D721Med (cell line): ENCODE data around the gene CHEK2.
"Not testable (repeated sequence)": the region's sequence is repeated elsewhere in the genome, so short reads cannot be mapped to it uniquely, and the experiment has no call there.

Experiments used
- DNase-seq: peaks from one replicate; pipeline ENCODE4 v3.0.0; 2011; ENCODE audit warnings: low spot score; ENCODE audit not compliant: insufficient read length
- FAIRE-seq: peaks from 2 replicates; lab custom pipeline; 2011; peaks lifted over from hg19 to GRCh38; lab: Jason Lieb, UNC
- CTCF ChIP-seq: IDR thresholded peaks from 2 replicates; pipeline ENCODE4 v1.5.1; 2012; ENCODE audit warnings: mild to moderate bottlenecking, control low read depth; ENCODE audit not compliant: insufficient read depth; ENCODE audit errors: missing control alignments

CHEK2 gene

DNA sequence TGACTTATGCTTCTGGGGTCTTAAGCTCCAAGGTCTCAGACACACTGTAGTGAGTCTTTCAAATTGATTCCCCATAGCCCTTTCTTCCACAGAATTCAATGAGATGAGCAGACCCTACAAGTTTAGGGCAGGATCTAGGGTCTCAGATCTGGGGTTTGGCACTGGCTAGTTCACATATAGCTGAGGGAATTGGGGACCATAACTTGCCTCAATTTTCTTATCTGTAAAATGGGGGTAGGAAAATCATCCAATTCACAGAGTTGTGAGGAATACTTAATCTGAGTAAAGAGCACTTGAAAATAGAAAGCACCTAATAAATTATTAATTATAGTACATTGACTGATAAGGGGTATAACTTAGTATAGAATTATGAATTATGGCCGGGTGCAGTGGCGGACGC, 25.0 kb upstream of the CHEK2 start:
- FAIRE-seq (no peak), DNase-seq (no peak)
- no peak for TF ChIP-seq CTCF

DNA sequence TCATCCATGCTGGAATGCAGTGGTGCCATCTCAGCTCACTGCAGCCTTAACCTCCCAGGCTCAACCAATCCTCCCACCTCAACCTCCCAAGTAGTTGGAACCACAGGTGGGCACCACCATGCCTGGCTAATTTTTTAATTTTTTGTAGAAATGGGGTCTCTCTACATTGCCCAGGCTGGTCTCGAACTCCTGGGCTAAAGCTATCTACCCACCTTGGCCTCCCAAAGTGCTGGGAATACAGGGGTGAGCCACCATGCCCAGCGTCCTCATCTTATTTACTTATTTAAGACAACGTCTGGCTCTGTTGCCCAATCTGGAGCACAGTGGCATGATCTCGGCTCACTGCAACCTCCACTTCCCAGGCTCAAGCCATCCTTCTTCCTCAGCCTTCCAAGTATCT, 20.4 kb upstream of the CHEK2 start:
- not testable (repeated sequence) for DNase-seq, FAIRE-seq

GRCh38 chr22:28761449-28761755, 19.8 kb upstream of the CHEK2 start:
- TF ChIP-seq CTCF, result no peak
- FAIRE-seq, result no peak
- DNase-seq, result no peak

DNA sequence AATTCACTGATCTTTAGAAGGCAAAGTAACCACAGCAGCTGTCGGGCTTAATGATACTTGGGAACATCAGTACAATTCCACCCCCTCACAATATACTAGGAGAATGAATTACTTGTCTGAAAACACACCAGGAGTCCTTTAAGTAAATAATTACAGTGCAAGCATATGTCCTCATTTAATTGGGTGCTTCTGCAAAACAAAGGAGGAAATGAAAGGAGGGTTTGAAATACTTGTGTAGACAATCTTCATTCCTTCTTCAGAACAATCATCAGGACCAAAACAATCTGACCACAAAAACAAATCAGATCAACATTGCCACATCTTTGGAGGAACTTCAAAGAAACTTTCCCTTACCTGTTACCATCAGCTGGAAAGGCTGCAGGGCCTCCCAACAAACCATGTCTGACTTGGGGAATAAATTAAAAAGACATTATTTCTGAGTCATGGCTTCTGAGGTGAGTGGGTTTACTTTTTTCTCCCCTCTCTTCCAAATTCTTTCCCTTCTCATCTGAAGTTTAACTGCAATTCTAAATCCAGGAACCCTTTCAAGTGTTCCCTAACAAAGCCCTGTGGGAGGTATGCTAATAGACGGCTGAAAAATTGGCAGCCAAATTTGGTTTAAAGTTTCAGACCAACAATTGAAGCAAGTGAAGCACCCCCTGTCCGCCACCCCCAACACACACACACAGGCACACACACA, 18.4 kb upstream of the CHEK2 start:
- DNase-seq, result no peak
- FAIRE-seq, result no peak
- TF ChIP-seq CTCF, result no peak

DNA sequence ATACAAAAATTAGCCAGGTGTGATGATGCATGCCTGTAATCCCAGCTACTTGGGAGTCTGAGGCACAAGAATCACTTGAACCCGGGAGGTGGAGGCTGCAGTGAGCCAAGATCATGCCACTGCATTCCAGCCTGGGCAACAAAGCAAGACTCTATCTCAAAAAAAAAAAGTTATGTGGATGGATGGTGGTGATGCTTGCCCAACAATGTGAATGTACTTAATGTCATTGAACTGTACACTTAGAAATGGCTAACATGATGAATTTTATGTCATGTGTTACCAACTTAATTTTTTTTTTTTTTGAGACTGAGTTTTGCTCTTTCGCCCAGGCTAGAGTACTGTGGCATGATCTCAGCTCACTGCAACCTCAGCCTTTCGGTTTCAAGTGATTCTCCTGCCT, 12.9 kb upstream of the CHEK2 start:
- not testable (repeated sequence) for DNase-seq, FAIRE-seq

DNA sequence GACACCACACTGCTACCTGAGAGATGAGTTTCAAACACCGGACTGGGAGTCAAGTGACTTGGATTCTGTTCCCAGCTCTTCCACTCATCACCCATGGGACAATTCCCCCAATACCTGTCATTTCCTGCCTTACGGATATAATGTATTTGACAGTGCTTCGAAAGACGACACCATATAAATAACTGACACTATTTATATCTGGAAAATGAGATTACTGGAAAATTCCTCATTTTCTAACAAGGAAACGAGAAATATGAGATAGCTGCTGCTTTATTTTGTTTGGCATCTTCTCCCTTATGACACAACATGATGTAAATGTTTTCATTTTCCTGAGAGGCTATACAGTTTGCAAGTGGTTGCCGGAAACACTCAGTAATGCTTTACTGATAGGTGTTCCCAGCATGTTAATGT, 8.9 kb upstream of the CHEK2 start:
- DNase-seq, result no peak
- no peak for TF ChIP-seq CTCF
- FAIRE-seq, result no peak

- DNase-seq (no peak), FAIRE-seq (no peak)
- no peak for TF ChIP-seq CTCF
Measured at GRCh38 chr22:28743852-28744251, 2.2 kb upstream of the CHEK2 start.

- TF ChIP-seq CTCF, result no peak
- DNase-seq (no peak), FAIRE-seq (no peak)
Measured at GRCh38 chr22:28742562-28742962, 942 bp upstream of the CHEK2 start.
